Body of pancreas (tissue), 4 donors: ENCODE data around the gene DAP.

Experiments used
- POLR2A ChIP-seq, 3 donors: fragments of 450-650 bp; IDR thresholded peaks; one replicate each; pipeline ENCODE4 v1.6.1; 2016; ENCODE audit warnings: antibody characterized with exemption in 3 of 3, mild to moderate bottlenecking in 2 of 3
- TF ChIP-seq, protein P1 (sequence below), 7 experiments: fragments of 450-650 bp in 4 of 7; fragments of 200-600 bp in 3 of 7; sonication (generic) in 3 of 7; IDR thresholded peaks; one replicate each; pipeline ENCODE4 v1.5.1; 2016 to 2019; ENCODE audit warnings: antibody characterized with exemption in 7 of 7

DNA sequence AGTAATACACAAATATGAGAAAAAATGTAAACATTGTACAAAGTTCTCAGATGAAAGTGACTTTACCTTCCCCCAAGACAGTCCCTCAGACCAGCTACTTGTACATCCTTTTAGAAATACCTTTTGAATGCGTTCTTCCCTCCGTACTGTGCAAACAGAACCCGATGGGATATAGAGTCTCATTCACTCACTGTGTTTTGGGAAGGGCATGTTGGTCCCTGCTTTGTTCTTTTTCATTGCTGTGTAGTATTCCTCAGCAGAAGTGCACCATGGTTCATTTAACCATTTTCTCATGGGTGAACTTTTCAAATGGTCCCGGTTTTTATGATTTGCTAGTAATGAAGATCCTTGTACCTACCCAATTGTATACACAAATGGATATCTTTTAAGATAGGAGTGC lies 102.8 kb downstream of the DAP start:
- TF ChIP-seq, protein P1, sequence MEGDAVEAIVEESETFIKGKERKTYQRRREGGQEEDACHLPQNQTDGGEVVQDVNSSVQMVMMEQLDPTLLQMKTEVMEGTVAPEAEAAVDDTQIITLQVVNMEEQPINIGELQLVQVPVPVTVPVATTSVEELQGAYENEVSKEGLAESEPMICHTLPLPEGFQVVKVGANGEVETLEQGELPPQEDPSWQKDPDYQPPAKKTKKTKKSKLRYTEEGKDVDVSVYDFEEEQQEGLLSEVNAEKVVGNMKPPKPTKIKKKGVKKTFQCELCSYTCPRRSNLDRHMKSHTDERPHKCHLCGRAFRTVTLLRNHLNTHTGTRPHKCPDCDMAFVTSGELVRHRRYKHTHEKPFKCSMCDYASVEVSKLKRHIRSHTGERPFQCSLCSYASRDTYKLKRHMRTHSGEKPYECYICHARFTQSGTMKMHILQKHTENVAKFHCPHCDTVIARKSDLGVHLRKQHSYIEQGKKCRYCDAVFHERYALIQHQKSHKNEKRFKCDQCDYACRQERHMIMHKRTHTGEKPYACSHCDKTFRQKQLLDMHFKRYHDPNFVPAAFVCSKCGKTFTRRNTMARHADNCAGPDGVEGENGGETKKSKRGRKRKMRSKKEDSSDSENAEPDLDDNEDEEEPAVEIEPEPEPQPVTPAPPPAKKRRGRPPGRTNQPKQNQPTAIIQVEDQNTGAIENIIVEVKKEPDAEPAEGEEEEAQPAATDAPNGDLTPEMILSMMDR (IDR thresholded peaks at IDR 0.05), result no peak
- TF ChIP-seq POLR2A (IDR thresholded peaks at IDR 0.05), result no peak
